Subcutaneous abdominal adipose tissue (tissue), 5 donors: Measurements from ENCODE around the gene TTC23.
A peak's percentile ranks its signal among the peaks of the same experiment; 100 is the strongest.

Experiments used
- H3K27ac ChIP-seq: one replicate; pipeline ENCODE4 v1.7.0; 2013; ENCODE audit warnings: low read depth, mild to moderate bottlenecking, inconsistent platforms, low read length, moderate library complexity
- H3K27me3 ChIP-seq, 5 donors: one replicate each; pipeline ENCODE4 v1.7.0; 2013; ENCODE audit warnings: low read length in 5 of 5, inconsistent platforms in 1 of 5; ENCODE audit not compliant: control insufficient read depth in 5 of 5, insufficient read depth in 4 of 5
- H3K36me3 ChIP-seq, 5 donors: one replicate each; pipeline ENCODE4 v1.7.0; 2013; ENCODE audit warnings: low read length in 5 of 5; ENCODE audit not compliant: control insufficient read depth in 5 of 5, insufficient read depth in 5 of 5
- H3K4me1 ChIP-seq, 5 donors: one replicate each; pipeline ENCODE4 v1.7.0; 2013; ENCODE audit warnings: low read length in 5 of 5, mild to moderate bottlenecking in 3 of 5, moderate library complexity in 1 of 5; ENCODE audit not compliant: control insufficient read depth in 5 of 5, insufficient read depth in 5 of 5
- H3K4me3 ChIP-seq, 5 donors: one replicate each; pipeline ENCODE4 v1.7.0; 2013; ENCODE audit warnings: low read length in 5 of 5, low read depth in 1 of 5
- H3K9ac ChIP-seq, 5 donors: one replicate each; pipeline ENCODE4 v1.7.0; 2013; ENCODE audit warnings: low read length in 5 of 5, mild to moderate bottlenecking in 4 of 5, moderate library complexity in 3 of 5
- H3K9me3 ChIP-seq, 5 donors: one replicate each; pipeline ENCODE4 v1.7.0; 2013; ENCODE audit warnings: low read length in 5 of 5; ENCODE audit not compliant: control insufficient read depth in 5 of 5
- donor health status: healthy.
- donor health status: healthy.
- donor health status: healthy.
- donor health status: healthy.
- donor health status: healthy.

Gene TTC23

GRCh38 chr15:99169769-99170311, 79.5 kb downstream of the TTC23 start:
- Histone ChIP-seq H3K9ac (no peak overlapping the region), H3K4me3 (no peak overlapping the region), H3K9me3 (no peaks in the 10 kb centered on the region), H3K36me3 (peaks cover 3 to 42% (median 25%) of the 10 kb centered on the region in 5 donors), H3K4me1 (peaks cover 3 to 28% (median 27%) of the 10 kb centered on the region in 5 donors), H3K27ac (peak overlapping the region; percentile 46), H3K27me3 (no peaks in the 10 kb centered on the region)

- H3K27me3 ChIP-seq = no peaks in the 10 kb centered on the region
- H3K9me3 ChIP-seq = no peaks in the 10 kb centered on the region
- peaks cover 3 to 28% (median 27%) of the 10 kb centered on the region in 5 donors for H3K4me1 ChIP-seq
- no peak overlapping the region for H3K4me3 ChIP-seq
- H3K27ac ChIP-seq = peak overlapping the region; percentile 46
- H3K9ac ChIP-seq = peak overlapping the region in 1 of 5 donors; percentile 7
- peaks cover 5 to 40% (median 19%) of the 10 kb centered on the region in 5 donors for H3K36me3 ChIP-seq
These were observed 80.5 kb downstream of the TTC23 start for GRCh38 chr15:99168601-99169580.

DNA sequence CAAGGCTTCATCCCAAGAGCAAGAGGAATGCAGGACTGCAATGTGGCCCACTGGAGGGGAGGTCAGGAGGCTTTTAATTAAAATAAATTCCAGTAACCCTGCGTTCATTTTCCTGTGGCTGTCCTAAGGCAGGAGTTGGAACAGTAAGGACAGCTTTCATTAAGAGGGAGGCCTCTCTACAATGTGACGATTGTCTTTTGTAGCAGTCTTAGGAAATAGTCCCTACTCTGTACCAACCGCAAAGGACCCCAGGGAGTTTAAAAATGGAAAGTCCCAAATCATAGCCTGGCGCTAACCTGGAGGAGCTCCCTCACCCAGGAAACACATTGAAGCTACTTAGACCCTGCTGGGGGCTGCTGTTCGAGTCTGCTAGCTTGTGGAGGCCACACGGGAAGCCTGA, 81.7 kb downstream of the TTC23 start:
- no peaks in the 10 kb centered on the region for H3K27me3 ChIP-seq
- no peak overlapping the region for H3K4me3 ChIP-seq
- no peak overlapping the region for H3K9ac ChIP-seq
- H3K27ac ChIP-seq = peak overlapping the region; percentile 34
- no peaks in the 10 kb centered on the region for H3K9me3 ChIP-seq
- peaks cover 7 to 44% (median 13%) of the 10 kb centered on the region in 5 donors for H3K36me3 ChIP-seq
- H3K4me1 ChIP-seq = peaks cover 3 to 28% (median 27%) of the 10 kb centered on the region in 5 donors

- Histone ChIP-seq H3K4me1 (peaks cover 3 to 28% (median 27%) of the 10 kb centered on the region in 5 donors), H3K36me3 (peaks cover 7 to 46% (median 15%) of the 10 kb centered on the region in 5 donors), H3K27me3 (no peaks in the 10 kb centered on the region), H3K9me3 (no peaks in the 10 kb centered on the region), H3K9ac (peak overlapping the region in 1 of 5 donors; percentile 35), H3K27ac (peak overlapping the region; percentile 34), H3K4me3 (no peak overlapping the region)
These were observed 82.2 kb downstream of the TTC23 start for GRCh38 chr15:99167201-99167600.

GRCh38 chr15:99165956-99166689, 83.3 kb downstream of the TTC23 start:
- no peak overlapping the region for H3K9ac ChIP-seq
- no peaks in the 10 kb centered on the region for H3K27me3 ChIP-seq
- H3K27ac ChIP-seq = no peak overlapping the region
- peaks cover 9 to 48% (median 15%) of the 10 kb centered on the region in 5 donors for H3K36me3 ChIP-seq
- H3K4me3 ChIP-seq = no peak overlapping the region
- peaks cover 3 to 28% (median 27%) of the 10 kb centered on the region in 5 donors for H3K4me1 ChIP-seq
- no peaks in the 10 kb centered on the region for H3K9me3 ChIP-seq

DNA sequence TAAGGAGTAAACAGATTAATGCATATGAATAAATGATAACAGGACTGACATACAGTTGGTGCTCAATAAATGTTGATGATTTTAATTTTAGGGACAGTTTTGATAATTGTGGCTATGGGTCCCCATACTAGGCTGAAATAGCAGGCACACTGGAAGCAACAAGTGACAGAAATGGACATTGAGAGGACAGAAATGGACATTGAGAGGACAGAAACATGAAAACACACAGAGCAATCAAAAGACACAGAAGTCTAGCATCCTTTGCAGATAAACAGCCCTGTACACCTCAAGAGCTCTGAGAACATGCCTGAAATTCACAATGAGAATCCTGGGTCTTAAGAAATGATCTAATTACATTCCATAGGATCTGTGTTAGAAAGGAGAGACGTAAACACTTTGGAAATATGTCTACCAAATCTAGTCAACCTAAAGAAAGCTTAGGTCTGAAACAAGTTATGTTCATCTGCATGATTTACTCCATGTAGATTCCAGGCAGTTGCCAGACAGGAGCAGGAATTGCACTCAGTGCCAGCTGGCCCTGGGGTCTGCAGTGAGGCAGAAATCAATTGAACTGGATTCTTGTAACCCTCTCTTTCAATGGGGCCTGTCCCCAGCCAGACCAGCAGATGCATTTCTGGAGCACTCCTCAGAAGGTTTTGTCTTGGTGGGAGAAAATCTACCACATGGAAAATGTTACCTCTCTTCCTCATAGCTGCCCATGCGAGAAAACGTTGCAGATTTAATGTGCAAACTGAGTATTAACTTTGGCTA, 84.2 kb downstream of the TTC23 start:
- no peak overlapping the region for H3K27ac ChIP-seq
- peaks cover 3 to 23% (median 21%) of the 10 kb centered on the region in 5 donors for H3K4me1 ChIP-seq
- no peak overlapping the region for H3K9ac ChIP-seq
- H3K4me3 ChIP-seq = no peak overlapping the region
- H3K27me3 ChIP-seq = no peaks in the 10 kb centered on the region
- H3K9me3 ChIP-seq = no peaks in the 10 kb centered on the region
- peaks cover 8 to 43% (median 13%) of the 10 kb centered on the region in 5 donors for H3K36me3 ChIP-seq

DNA sequence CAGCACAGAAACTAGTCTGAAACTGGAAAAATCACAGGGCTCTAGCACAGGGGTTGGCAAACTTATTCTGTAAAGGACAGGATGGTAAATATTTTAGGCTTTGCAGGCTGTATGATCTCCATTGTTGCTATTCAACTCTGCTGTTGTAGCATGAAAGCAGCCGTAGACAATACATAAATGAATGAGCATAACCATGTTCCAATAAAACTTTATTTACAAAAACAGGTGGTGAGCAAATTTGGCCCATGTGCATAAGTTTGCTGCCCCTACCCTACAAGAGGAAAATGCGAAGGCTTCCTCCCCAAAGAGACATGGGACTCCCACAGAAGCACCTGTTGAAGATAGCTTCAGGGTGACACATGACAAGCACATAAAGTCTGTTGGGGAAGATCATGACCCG, 85.3 kb downstream of the TTC23 start:
- H3K4me3 ChIP-seq = no peak overlapping the region
- H3K36me3 ChIP-seq = peaks cover 9 to 49% (median 13%) of the 10 kb centered on the region in 5 donors
- H3K4me1 ChIP-seq = peaks cover 3 to 12% (median 12%) of the 10 kb centered on the region in 5 donors
- no peak overlapping the region for H3K27ac ChIP-seq
- H3K9me3 ChIP-seq = no peaks in the 10 kb centered on the region
- H3K9ac ChIP-seq = no peak overlapping the region
- H3K27me3 ChIP-seq = no peaks in the 10 kb centered on the region

- no peaks in the 10 kb centered on the region for H3K27me3 ChIP-seq
- no peak overlapping the region for H3K4me3 ChIP-seq
- peaks cover 13 to 53% (median 16%) of the 10 kb centered on the region in 5 donors for H3K36me3 ChIP-seq
- H3K27ac ChIP-seq = no peak overlapping the region
- H3K9ac ChIP-seq = no peak overlapping the region
- H3K4me1 ChIP-seq = peaks cover 3 to 12% (median 12%) of the 10 kb centered on the region in 5 donors
- no peaks in the 10 kb centered on the region for H3K9me3 ChIP-seq
These were observed 85.9 kb downstream of the TTC23 start for GRCh38 chr15:99163271-99164062.
